DND-41 (cell line): ENCODE measurements around the gene CNN3.

ENCODE experiments used
- ATAC-seq: fragments of 200-7000 bp; cut with Tn5 transposase; 3 replicates; pipeline ENCODE4 v1.9.1; 2021; ENCODE audit warnings: low read depth; ENCODE audit not compliant: insufficient read depth
- DNase-seq: peaks from one replicate; pipeline ENCODE4 v3.0.0-alpha.2; 2020
- H2AFZ ChIP-seq: 2 replicates; pipeline ENCODE4 v1.6.0; 2012; ENCODE audit warnings: low read depth, low read length
- H3K27ac ChIP-seq: 2 replicates; pipeline ENCODE4 v1.5.1; 2012; ENCODE audit warnings: low read length, inconsistent platforms
- H3K27me3 ChIP-seq: fragments of 200-600 bp; sonication (generic); 2 replicates; pipeline ENCODE4 v1.6.0; 2012; ENCODE audit warnings: low read length, mild to moderate bottlenecking, inconsistent platforms; ENCODE audit not compliant: insufficient read depth, poor library complexity
- H3K36me3 ChIP-seq: 2 replicates; pipeline ENCODE4 v1.5.1; 2012; ENCODE audit warnings: low read length, inconsistent platforms; ENCODE audit not compliant: insufficient read depth
- H3K4me1 ChIP-seq: 2 replicates; pipeline ENCODE4 v1.5.1; 2012; ENCODE audit warnings: mild to moderate bottlenecking, low read length; ENCODE audit not compliant: insufficient read depth
- H3K4me2 ChIP-seq: 2 replicates; pipeline ENCODE4 v1.6.0; 2012; ENCODE audit warnings: mild to moderate bottlenecking, moderate library complexity, low read length, inconsistent platforms; ENCODE audit not compliant: insufficient read depth
- H3K4me3 ChIP-seq, 2 experiments: fragments of 200-600 bp in 1 of 2; shearing (Covaris generic) in 1 of 2; 2 replicates each; pipeline ENCODE4 v1.5.1; 2012 to 2016; ENCODE audit warnings: inconsistent platforms in 2 of 2, low read length in 2 of 2, mild to moderate bottlenecking in 2 of 2, low read depth in 1 of 2, moderate library complexity in 1 of 2
- H3K79me2 ChIP-seq: 2 replicates; pipeline ENCODE4 v1.6.0; 2012; ENCODE audit warnings: low read length, inconsistent platforms; ENCODE audit not compliant: insufficient read depth
- H3K9ac ChIP-seq: 2 replicates; pipeline ENCODE4 v1.6.0; 2012; ENCODE audit warnings: low read depth, mild to moderate bottlenecking, inconsistent platforms, low read length, moderate library complexity
- H3K9me3 ChIP-seq: 2 replicates; pipeline ENCODE4 v1.5.1; 2012; ENCODE audit warnings: low read length, moderate library complexity, mild to moderate bottlenecking, inconsistent platforms; ENCODE audit not compliant: insufficient read depth, severe bottlenecking
- H4K20me1 ChIP-seq: 2 replicates; pipeline ENCODE4 v1.6.0; 2012; ENCODE audit warnings: low read length; ENCODE audit not compliant: insufficient read depth
- CTCF ChIP-seq: IDR thresholded peaks from 2 replicates; pipeline ENCODE4 v1.5.1; 2012; ENCODE audit warnings: borderline replicate concordance, low read length, moderate library complexity, mild to moderate bottlenecking; ENCODE audit not compliant: poor library complexity, severe bottlenecking; ENCODE audit errors: extremely low read depth
- EZH2 ChIP-seq: IDR thresholded peaks from 3 replicates; pipeline ENCODE4 v1.6.1; 2012; ENCODE audit warnings: borderline replicate concordance, low read depth, mild to moderate bottlenecking, moderate library complexity, low read length, inconsistent platforms; ENCODE audit not compliant: severe bottlenecking

The CNN3 gene

GRCh38 chr1:94906382-94906781 is 20.5 kb downstream of the CNN3 start:
- Histone ChIP-seq H3K4me1 (no peaks in the 10 kb centered on the region), H3K9me3 (no peaks in the 10 kb centered on the region), H3K36me3 (no peaks in the 10 kb centered on the region), H3K79me2 (no peaks in the 10 kb centered on the region), H3K4me3 (no peak overlapping the region), H4K20me1 (no peaks in the 10 kb centered on the region), H3K9ac (no peak overlapping the region), H3K27ac (no peak overlapping the region), H3K27me3 (no peaks in the 10 kb centered on the region), H3K4me2 (no peak overlapping the region), H2AFZ (no peak overlapping the region)
- DNase-seq, result no peak
- no peak for ATAC-seq
- no peak for TF ChIP-seq EZH2
- TF ChIP-seq CTCF, result no peak

GRCh38 chr1:94905207-94905606 is 21.7 kb downstream of the CNN3 start:
- TF ChIP-seq EZH2 (no peak), CTCF (no peak)
- H3K79me2 ChIP-seq, result no peaks in the 10 kb centered on the region
- no peaks in the 10 kb centered on the region for H3K36me3 ChIP-seq

GRCh38 chr1:94903280-94904009 is 23.5 kb downstream of the CNN3 start:
- H3K27ac ChIP-seq, result no peak overlapping the region
- no peaks in the 10 kb centered on the region for H3K36me3 ChIP-seq
- peaks cover 10% of the 10 kb centered on the region; the same call in 1 of the 2 replicates for H3K4me1 ChIP-seq
- H2AFZ ChIP-seq, result no peak overlapping the region
- no peak overlapping the region for H3K4me2 ChIP-seq
- no peak overlapping the region for H3K9ac ChIP-seq
- no peaks in the 10 kb centered on the region for H3K79me2 ChIP-seq
- no peak for TF ChIP-seq CTCF
- no peak for TF ChIP-seq EZH2
- H3K9me3 ChIP-seq, result no peaks in the 10 kb centered on the region
- no peaks in the 10 kb centered on the region for H4K20me1 ChIP-seq
- no peak overlapping the region for H3K4me3 ChIP-seq
- DNase-seq (no peak), ATAC-seq (no peak)
- no peaks in the 10 kb centered on the region for H3K27me3 ChIP-seq

More at GRCh38 chr1:94905207-94905606, 21.7 kb downstream of the CNN3 start:
- no peak overlapping the region for H3K9ac ChIP-seq
- ATAC-seq, result no peak
- no peaks in the 10 kb centered on the region for H4K20me1 ChIP-seq
- DNase-seq, result no peak
- H3K27me3 ChIP-seq, result no peaks in the 10 kb centered on the region
- no peak overlapping the region for H3K27ac ChIP-seq
- H2AFZ ChIP-seq, result no peak overlapping the region
- no peaks in the 10 kb centered on the region for H3K9me3 ChIP-seq
- H3K4me2 ChIP-seq, result no peak overlapping the region
- no peak overlapping the region for H3K4me3 ChIP-seq
- no peaks in the 10 kb centered on the region for H3K4me1 ChIP-seq
